ENCODE results near the gene TPCN2. TPM values are rescaled to one million over a fixed set of nuclear protein-coding genes. Genes with fewer than 3 reads are reported as not detected.

Gene TPCN2
- polyA plus RNA-seq, 3 donors = 29.3 to 52.8 (median 31.5) TPM

DNA sequence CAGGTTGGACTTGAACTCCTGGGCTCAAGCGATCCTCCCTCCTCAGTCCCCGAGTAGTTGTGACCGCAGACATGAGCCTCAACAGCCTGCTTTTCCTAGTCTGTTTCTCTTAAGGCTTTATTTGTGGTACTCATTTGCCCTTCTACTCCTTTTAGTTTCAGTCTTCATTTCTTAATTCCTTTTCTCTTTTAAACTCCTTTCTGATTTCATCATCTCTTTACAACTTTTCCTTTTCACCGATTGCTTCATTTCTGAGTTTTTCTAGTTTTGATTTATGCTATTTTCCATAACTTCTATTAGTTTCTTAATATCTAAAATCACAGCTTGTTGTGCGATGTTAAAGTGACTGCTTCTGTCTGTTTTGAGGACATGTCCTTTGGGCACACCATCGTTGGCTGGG is 18.4 kb upstream of the TPCN2 start:
- TF ChIP-seq, protein P1, sequence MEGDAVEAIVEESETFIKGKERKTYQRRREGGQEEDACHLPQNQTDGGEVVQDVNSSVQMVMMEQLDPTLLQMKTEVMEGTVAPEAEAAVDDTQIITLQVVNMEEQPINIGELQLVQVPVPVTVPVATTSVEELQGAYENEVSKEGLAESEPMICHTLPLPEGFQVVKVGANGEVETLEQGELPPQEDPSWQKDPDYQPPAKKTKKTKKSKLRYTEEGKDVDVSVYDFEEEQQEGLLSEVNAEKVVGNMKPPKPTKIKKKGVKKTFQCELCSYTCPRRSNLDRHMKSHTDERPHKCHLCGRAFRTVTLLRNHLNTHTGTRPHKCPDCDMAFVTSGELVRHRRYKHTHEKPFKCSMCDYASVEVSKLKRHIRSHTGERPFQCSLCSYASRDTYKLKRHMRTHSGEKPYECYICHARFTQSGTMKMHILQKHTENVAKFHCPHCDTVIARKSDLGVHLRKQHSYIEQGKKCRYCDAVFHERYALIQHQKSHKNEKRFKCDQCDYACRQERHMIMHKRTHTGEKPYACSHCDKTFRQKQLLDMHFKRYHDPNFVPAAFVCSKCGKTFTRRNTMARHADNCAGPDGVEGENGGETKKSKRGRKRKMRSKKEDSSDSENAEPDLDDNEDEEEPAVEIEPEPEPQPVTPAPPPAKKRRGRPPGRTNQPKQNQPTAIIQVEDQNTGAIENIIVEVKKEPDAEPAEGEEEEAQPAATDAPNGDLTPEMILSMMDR (IDR thresholded peaks at IDR 0.05) = no peak

DNA sequence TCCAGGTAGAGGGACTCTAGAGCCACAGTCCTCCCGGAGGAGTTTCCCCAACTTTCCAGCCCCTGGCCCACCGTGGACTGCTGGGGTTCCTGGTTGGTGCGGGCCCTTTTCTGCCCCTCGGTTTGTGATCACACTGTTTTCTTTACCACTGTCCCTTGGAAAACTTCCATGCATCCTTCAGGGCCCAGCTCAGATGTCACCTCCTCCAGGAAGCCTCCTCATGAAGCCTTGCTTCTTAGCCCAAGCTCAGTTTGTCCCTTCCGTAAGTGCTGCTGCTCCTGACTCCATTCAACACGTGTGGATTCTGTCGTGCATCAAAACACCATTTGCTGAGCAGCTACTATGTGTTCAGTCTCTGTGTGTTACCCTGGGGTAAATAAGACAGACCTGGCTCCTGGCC is 15.9 kb upstream of the TPCN2 start:
- peak overlapping the region in 2 of 7 donors; percentile 38 to 76 for H3K27ac Mint-ChIP-seq
- H3K4me1 Mint-ChIP-seq = peaks cover 53% of the 10 kb centered on the region
- no peaks in the 10 kb centered on the region for H3K27me3 Mint-ChIP-seq (ENCODE audit: low read depth in 3 of 3)
- Histone ChIP-seq H3K4me1 (ENCODE audit: control insufficient read depth in 1 of 2, insufficient read depth in 2 of 2, low read length in 2 of 2) (peaks cover 55 to 64% of the 10 kb centered on the region in 2 donors), H2AFZ (ENCODE audit: insufficient read depth, low read depth, low read length, poor library complexity, severe bottlenecking) (no peak overlapping the region), H3K4me3 (replicated peaks in 1 of 3; ENCODE audit: low read depth in 2 of 3, low read length in 3 of 3) (no peak overlapping the region), H3K9ac (ENCODE audit: insufficient read depth, low read length, poor library complexity, severe bottlenecking) (no peak overlapping the region), H3K9me3 (replicated peaks in 1 of 2; ENCODE audit: control insufficient read depth in 1 of 2, insufficient read depth in 1 of 2, low read length in 2 of 2) (no peaks in the 10 kb centered on the region), H3K4me2 (replicated peaks; ENCODE audit: extremely low read depth, low read length, poor library complexity, severe bottlenecking) (no peak overlapping the region), H4K20me1 (ENCODE audit: insufficient read depth, low read length) (no peaks in the 10 kb centered on the region), H3K36me3 (replicated peaks in 1 of 2; ENCODE audit: control insufficient read depth in 1 of 2, insufficient read depth in 2 of 2, low read length in 2 of 2) (no peaks in the 10 kb centered on the region), H3K79me2 (ENCODE audit: insufficient read depth, low read length) (no peaks in the 10 kb centered on the region), H3K27ac (ENCODE audit: low read depth in 1 of 2, low read length in 2 of 2) (no peak overlapping the region), H3K27me3 (ENCODE audit: control insufficient read depth in 2 of 2, insufficient read depth in 2 of 2, low read length in 2 of 2) (no peaks in the 10 kb centered on the region)
- no peaks in the 10 kb centered on the region for H3K36me3 Mint-ChIP-seq
- intact Hi-C loops (cut with micrococcal nuclease) = no loop called here
- TF ChIP-seq, protein P1 (IDR thresholded peaks at IDR 0.05) = no peak
- H3K4me3 Mint-ChIP-seq = no peak overlapping the region
- DNase-seq = no peak
- H3K9me3 Mint-ChIP-seq = peaks cover 0 to 2% (median 0%) of the 10 kb centered on the region in 7 donors
- 95% methylated on average over 7 of the region's 7 CpGs for WGBS (ENCODE audit: insufficient coverage)

More for the DNA sequence above, 18.4 kb upstream of the TPCN2 start:
- WGBS (ENCODE audit: insufficient coverage) = 33% methylated on average over 1 of the region's 6 CpGs
- Mint-ChIP-seq H3K4me1 (peaks cover 71% of the 10 kb centered on the region), H3K9me3 (peaks cover 0 to 2% (median 0%) of the 10 kb centered on the region in 7 donors), H3K27me3 (ENCODE audit: low read depth in 3 of 3) (no peaks in the 10 kb centered on the region), H3K27ac (peak overlapping the region; percentile 79 to 99 (median 96)), H3K36me3 (no peaks in the 10 kb centered on the region), H3K4me3 (peak overlapping the region; percentile 49 to 83)
- Histone ChIP-seq H3K9ac (ENCODE audit: insufficient read depth, low read length, poor library complexity, severe bottlenecking) (no peak overlapping the region), H3K4me3 (replicated peaks in 1 of 3; ENCODE audit: low read depth in 2 of 3, low read length in 3 of 3) (peak overlapping the region in 1 of 3 experiments; percentile 62), H4K20me1 (ENCODE audit: insufficient read depth, low read length) (no peaks in the 10 kb centered on the region), H3K9me3 (replicated peaks in 1 of 2; ENCODE audit: control insufficient read depth in 1 of 2, insufficient read depth in 1 of 2, low read length in 2 of 2) (no peaks in the 10 kb centered on the region), H3K36me3 (replicated peaks in 1 of 2; ENCODE audit: control insufficient read depth in 1 of 2, insufficient read depth in 2 of 2, low read length in 2 of 2) (no peaks in the 10 kb centered on the region), H3K4me1 (ENCODE audit: control insufficient read depth in 1 of 2, insufficient read depth in 2 of 2, low read length in 2 of 2) (peaks cover 66 to 83% of the 10 kb centered on the region in 2 donors), H2AFZ (ENCODE audit: insufficient read depth, low read depth, low read length, poor library complexity, severe bottlenecking) (peak overlapping the region; percentile 31), H3K27me3 (ENCODE audit: control insufficient read depth in 2 of 2, insufficient read depth in 2 of 2, low read length in 2 of 2) (no peaks in the 10 kb centered on the region), H3K4me2 (replicated peaks; ENCODE audit: extremely low read depth, low read length, poor library complexity, severe bottlenecking) (peak overlapping the region; percentile 52), H3K27ac (ENCODE audit: low read depth in 1 of 2, low read length in 2 of 2) (peak overlapping the region; percentile 68 to 82), H3K79me2 (ENCODE audit: insufficient read depth, low read length) (no peaks in the 10 kb centered on the region)
- peak in 1 of 3 donors; percentile 29 for DNase-seq
- intact Hi-C loops (cut with micrococcal nuclease) = no loop called here
